Esophagus squamous epithelium (tissue), 5 donors: ENCODE results near the gene ZNF282. TPM values are rescaled to one million over a fixed set of nuclear protein-coding genes. Genes with fewer than 3 reads are reported as not detected.
"Not testable (repeated sequence)": the region's sequence is repeated elsewhere in the genome, so short reads cannot be mapped to it uniquely, and the experiment has no call there.

Experiments
- DNase-seq: peaks from one replicate; lab custom pipeline; 2025; lab: John Stamatoyannopoulos, UW
- H3K27ac ChIP-seq, 4 donors: fragments of 200-600 bp; sonication (generic); one replicate each; pipeline ENCODE4 v1.5.1; 2016 to 2019; ENCODE audit warnings: mild to moderate bottlenecking in 1 of 4
- H3K27me3 ChIP-seq, 4 donors: fragments of 200-600 bp; sonication (generic); 1 replicate in 3 of 4; 2 replicates in 1 of 4; pipeline versions ENCODE4 v1.5.1 to v1.6.0; 2017 to 2021; ENCODE audit warnings: antibody characterized with exemption in 1 of 4
- H3K36me3 ChIP-seq, 3 donors: fragments of 200-600 bp; sonication (generic); one replicate each; pipeline ENCODE4 v1.5.1; 2016 to 2019
- H3K4me1 ChIP-seq, 3 donors: fragments of 200-600 bp; sonication (generic); one replicate each; pipeline ENCODE4 v1.5.1; 2017 to 2019
- H3K4me3 ChIP-seq, 4 donors: fragments of 200-600 bp; sonication (generic); 1 replicate in 3 of 4; 2 replicates in 1 of 4; pipeline ENCODE4 v1.5.1; 2016 to 2019; ENCODE audit warnings: mild to moderate bottlenecking in 2 of 4, moderate library complexity in 1 of 4
- H3K9me3 ChIP-seq, 3 donors: fragments of 200-600 bp; sonication (generic); one replicate each; pipeline ENCODE4 v1.5.1; 2016 to 2019
- POLR2A ChIP-seq, 4 donors: fragments of 450-650 bp; IDR thresholded peaks; one replicate each; pipeline ENCODE4 v1.6.1; 2017; ENCODE audit warnings: antibody characterized with exemption in 4 of 4, mild to moderate bottlenecking in 4 of 4, moderate library complexity in 3 of 4
- WGBS, 2 donors: methylation state at CpG; one replicate each; pipeline ENCODE4 v1.1.5; 2018; 5-methylcytosine and 5-hydroxymethylcytosine counted together
- intact Hi-C: fragments of 100-400 bp; cut with DNase I; formaldehyde crosslinking; loops from one replicate; pipeline ENCODE4 v1.15.0; 2022
- total RNA-seq, 4 donors: library from RNA; depleted of rRNA; stranded (reverse); fragments of >200 nt; gene quantifications; one replicate each; pipeline ENCODE4 v1.1.0, GENCODE V29; 2016
- TF ChIP-seq, protein P1 (sequence below), 6 experiments: fragments of 450-650 bp in 4 of 6; fragments of 200-600 bp in 2 of 6; sonication (generic) in 2 of 6; IDR thresholded peaks; one replicate each; pipeline ENCODE4 v1.5.1; 2016 to 2019; ENCODE audit warnings: antibody characterized with exemption in 6 of 6, mild to moderate bottlenecking in 4 of 6, moderate library complexity in 4 of 6
- donor health status: DM: yes; HTN: yes; CAD: no.

The ZNF282 gene
- total RNA-seq, 4 donors from 2014 or later: 13.9 to 21.7 (median 16.9) TPM

DNA sequence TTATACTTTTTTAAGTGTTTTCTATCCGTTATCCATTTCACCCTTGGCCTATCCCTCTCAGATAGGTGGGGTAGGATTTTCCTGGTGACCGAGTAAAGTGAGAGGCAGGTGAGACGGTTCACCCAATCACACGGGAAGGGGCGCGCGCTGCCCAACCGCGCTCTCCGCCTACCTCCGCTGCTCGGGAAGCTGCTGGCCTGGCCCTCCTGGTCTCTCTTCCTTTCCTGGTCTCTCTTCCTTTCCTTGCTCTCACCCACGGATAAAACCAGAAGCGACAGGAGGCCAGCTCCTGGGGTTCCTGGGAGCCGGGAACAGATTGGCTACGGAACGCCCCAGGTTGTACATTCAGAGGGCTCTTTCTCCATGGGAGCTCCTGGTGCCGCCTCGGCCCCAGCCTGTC, 29.8 kb downstream of the ZNF282 start:
- H3K36me3 ChIP-seq: peaks cover 7 to 64% (median 23%) of the 10 kb centered on the region in 3 donors
- TF ChIP-seq POLR2A (IDR thresholded peaks at IDR 0.05): no peak
- TF ChIP-seq, protein P1, sequence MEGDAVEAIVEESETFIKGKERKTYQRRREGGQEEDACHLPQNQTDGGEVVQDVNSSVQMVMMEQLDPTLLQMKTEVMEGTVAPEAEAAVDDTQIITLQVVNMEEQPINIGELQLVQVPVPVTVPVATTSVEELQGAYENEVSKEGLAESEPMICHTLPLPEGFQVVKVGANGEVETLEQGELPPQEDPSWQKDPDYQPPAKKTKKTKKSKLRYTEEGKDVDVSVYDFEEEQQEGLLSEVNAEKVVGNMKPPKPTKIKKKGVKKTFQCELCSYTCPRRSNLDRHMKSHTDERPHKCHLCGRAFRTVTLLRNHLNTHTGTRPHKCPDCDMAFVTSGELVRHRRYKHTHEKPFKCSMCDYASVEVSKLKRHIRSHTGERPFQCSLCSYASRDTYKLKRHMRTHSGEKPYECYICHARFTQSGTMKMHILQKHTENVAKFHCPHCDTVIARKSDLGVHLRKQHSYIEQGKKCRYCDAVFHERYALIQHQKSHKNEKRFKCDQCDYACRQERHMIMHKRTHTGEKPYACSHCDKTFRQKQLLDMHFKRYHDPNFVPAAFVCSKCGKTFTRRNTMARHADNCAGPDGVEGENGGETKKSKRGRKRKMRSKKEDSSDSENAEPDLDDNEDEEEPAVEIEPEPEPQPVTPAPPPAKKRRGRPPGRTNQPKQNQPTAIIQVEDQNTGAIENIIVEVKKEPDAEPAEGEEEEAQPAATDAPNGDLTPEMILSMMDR (IDR thresholded peaks at IDR 0.05): no peak

DNA sequence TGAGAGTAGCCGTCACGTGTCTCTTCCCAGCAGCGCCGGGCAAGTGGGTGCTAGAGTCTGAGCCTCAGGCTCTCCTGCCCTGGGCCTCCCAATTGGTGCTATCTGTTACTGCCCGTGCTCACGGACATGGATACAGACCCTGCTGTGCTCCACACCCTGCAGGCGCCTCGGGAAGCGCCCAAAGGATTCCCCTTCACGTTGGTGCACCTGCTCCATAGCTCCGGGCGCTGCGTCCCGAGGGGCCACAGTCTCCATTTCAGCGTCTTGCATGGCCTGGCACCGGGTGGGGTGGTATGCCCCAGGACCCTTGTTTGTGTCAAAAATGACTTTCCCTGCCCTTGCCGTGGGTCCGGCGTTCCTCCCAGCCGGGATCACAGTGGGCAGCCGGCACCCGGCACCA, 30.3 kb downstream of the ZNF282 start:
- Histone ChIP-seq H3K36me3 (peaks cover 7 to 59% (median 23%) of the 10 kb centered on the region in 3 donors), H3K27me3 (no peaks in the 10 kb centered on the region), H3K4me1 (no peaks in the 10 kb centered on the region), H3K4me3 (no peak overlapping the region), H3K27ac (no peak overlapping the region), H3K9me3 (no peaks in the 10 kb centered on the region)
- 88 to 89% methylated on average over 15 to 16 of the region's 22 CpGs for WGBS, 2 donors
- TF ChIP-seq, protein P1 (IDR thresholded peaks at IDR 0.05): no peak
- no peak for TF ChIP-seq POLR2A (IDR thresholded peaks at IDR 0.05)
- intact Hi-C loops: no loop called here
- DNase-seq: no peak

More for the DNA sequence above, 29.8 kb downstream of the ZNF282 start:
- no peak for DNase-seq
- intact Hi-C loops: no loop called here
- 91 to 100% methylated on average over 2 to 19 of the region's 19 CpGs for WGBS, 2 donors
- H3K27me3 ChIP-seq: no peaks in the 10 kb centered on the region
- H3K4me1 ChIP-seq: no peaks in the 10 kb centered on the region
- no peak overlapping the region for H3K27ac ChIP-seq
- H3K4me3 ChIP-seq: no peak overlapping the region
- no peaks in the 10 kb centered on the region for H3K9me3 ChIP-seq

DNA sequence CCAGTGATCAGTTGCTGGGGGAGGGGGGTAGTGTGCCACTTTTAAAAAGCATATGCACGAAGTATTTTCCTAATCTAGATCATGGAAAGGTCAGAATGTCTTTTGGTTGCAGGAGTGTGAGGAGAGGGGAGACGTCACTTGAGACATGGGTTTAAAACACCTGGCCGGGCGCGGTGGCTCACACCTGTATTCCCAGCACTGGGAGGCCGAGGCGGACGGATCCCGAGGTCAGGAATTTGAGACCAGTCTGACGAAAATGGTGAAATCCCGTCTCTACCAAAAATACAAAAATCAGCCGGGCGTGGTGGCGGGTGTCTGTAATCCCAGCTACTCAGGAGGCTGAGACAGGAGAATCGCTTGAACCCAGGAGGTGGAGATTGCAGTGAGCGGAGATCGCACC, 31.0 kb downstream of the ZNF282 start:
- DNase-seq, intact Hi-C loops: not testable (repeated sequence)
- peaks cover 7 to 52% (median 19%) of the 10 kb centered on the region in 3 donors for H3K36me3 ChIP-seq

DNA sequence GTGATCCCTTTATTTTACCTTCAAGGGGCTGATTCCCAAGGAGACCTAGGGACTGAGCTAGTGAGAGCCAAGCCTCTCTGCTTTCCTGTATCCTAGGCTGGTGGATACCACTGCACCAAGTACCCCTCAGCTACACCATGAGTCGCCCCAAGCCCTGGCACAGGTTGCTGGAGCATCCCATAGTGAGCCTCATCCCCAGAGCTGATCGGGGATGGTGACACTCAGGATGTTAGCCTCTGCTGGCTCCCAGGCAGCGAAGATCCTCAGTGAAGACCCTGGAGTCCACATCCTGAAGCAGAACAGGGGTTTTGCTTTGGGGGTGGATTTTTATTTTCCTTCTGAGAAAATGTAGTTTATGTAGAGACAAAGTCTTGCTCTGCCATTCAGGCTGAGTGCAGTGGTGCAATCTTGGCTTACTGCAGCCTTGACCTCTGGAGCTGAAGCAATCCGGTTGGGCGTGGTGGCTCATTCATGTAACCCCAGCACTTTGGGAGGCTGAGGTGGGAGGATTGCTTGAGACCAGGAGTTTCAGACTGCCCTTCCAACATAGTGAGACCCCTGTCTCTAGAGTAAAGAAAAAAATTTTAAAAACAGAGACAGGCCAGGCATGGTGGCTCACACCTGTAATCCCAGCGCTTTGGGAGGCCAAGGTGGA, 31.6 kb downstream of the ZNF282 start:
- Histone ChIP-seq H3K9me3 (no peaks in the 10 kb centered on the region), H3K27ac (no peak overlapping the region), H3K4me3 (no peak overlapping the region), H3K36me3 (peaks cover 7 to 46% (median 13%) of the 10 kb centered on the region in 3 donors), H3K4me1 (no peaks in the 10 kb centered on the region), H3K27me3 (no peaks in the 10 kb centered on the region)
- intact Hi-C loops: no loop called here
- DNase-seq: no peak
- WGBS, 2 donors: 30 to 90% methylated on average over 2 to 3 of the region's 6 CpGs
- TF ChIP-seq, protein P1 (IDR thresholded peaks at IDR 0.05): no peak
- TF ChIP-seq POLR2A (IDR thresholded peaks at IDR 0.05): no peak

More for the DNA sequence above, 31.0 kb downstream of the ZNF282 start:
- not testable (repeated sequence) for H3K4me3 ChIP-seq, H3K27me3 ChIP-seq, H3K4me1 ChIP-seq, H3K27ac ChIP-seq, H3K9me3 ChIP-seq
- WGBS, 2 donors: 90 to 91% methylated on average over 13 to 16 of the region's 17 CpGs

DNA sequence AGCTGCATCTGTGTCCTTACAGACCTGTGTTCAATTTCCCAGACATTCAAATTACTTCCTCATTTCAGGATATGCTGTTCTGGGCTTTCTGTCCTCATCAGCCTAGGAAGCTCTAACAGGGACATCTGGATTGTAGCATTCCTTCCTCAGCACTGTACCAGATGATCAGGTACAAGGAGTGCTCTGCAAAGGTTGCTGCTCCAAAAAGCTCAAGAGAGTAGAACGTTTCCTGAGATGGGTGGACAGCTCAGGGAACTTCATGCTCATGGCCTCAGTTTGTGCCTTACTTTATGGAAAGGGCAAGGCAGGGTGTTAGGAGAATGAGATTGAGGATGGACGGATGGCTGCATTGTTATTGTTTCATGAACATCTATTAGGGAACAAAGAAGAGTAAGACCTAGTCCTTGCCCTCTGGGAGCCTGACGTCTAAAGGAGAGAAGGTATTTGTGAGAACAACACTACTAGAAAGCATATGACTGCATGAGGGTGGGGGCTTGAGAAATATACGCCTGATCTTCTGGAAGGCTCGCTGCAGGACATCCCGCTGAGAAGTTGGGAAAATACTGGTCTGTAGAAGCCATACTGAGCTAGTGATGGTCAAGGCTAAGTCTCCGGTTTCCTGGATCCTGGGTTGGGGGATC, 33.6 kb downstream of the ZNF282 start:
- intact Hi-C loops: no loop called here
- H3K27me3 ChIP-seq: no peaks in the 10 kb centered on the region
- TF ChIP-seq POLR2A (IDR thresholded peaks at IDR 0.05): no peak
- TF ChIP-seq, protein P1 (IDR thresholded peaks at IDR 0.05): no peak
- peaks cover 7 to 26% (median 12%) of the 10 kb centered on the region in 3 donors for H3K36me3 ChIP-seq
- 54 to 62% methylated on average over 7 of the region's 7 CpGs for WGBS, 2 donors
- H3K27ac ChIP-seq: no peak overlapping the region
- no peak for DNase-seq
- H3K4me3 ChIP-seq: no peak overlapping the region
- H3K4me1 ChIP-seq: peaks cover 0 to 18% (median 7%) of the 10 kb centered on the region in 3 donors
- H3K9me3 ChIP-seq: no peaks in the 10 kb centered on the region
